ENCODE measurements around the gene WASL. TPM values are rescaled to one million over a fixed set of nuclear protein-coding genes. Genes with fewer than 3 reads are reported as not detected.

WASL gene
- 10 to 100 TPM; 35.1 to 36.7 TPM for total RNA-seq
- 30.8 TPM for polyA plus RNA-seq (2013, experiment 1 of 2)
- polyA plus RNA-seq (2013, experiment 2 of 2), result 30.4 TPM
- long read RNA-seq, experiment 1, full-length matches to known transcripts, result 6 of 25 reads
- long read RNA-seq, experiment 1, partial matches to known transcripts, result 18 of 25 reads
- long read RNA-seq, experiment 1, other reads (novel, unspliced or antisense), result 1 of 25 reads
- long read RNA-seq, experiment 2, full-length matches to known transcripts, result 54 of 75 reads
- long read RNA-seq, experiment 2, partial matches to known transcripts, result 11 of 75 reads
- long read RNA-seq, experiment 2, other reads (novel, unspliced or antisense), result 10 of 75 reads
- long read RNA-seq, experiment 3, full-length matches to known transcripts, result 12 of 40 reads
- long read RNA-seq, experiment 3, partial matches to known transcripts, result 25 of 40 reads
- long read RNA-seq, experiment 3, other reads (novel, unspliced or antisense), result 3 of 40 reads
- long read RNA-seq, experiment 4, full-length matches to known transcripts, result 2 of 16 reads
- long read RNA-seq, experiment 4, partial matches to known transcripts, result 13 of 16 reads
- long read RNA-seq, experiment 4, other reads (novel, unspliced or antisense), result 1 of 16 reads

DNA sequence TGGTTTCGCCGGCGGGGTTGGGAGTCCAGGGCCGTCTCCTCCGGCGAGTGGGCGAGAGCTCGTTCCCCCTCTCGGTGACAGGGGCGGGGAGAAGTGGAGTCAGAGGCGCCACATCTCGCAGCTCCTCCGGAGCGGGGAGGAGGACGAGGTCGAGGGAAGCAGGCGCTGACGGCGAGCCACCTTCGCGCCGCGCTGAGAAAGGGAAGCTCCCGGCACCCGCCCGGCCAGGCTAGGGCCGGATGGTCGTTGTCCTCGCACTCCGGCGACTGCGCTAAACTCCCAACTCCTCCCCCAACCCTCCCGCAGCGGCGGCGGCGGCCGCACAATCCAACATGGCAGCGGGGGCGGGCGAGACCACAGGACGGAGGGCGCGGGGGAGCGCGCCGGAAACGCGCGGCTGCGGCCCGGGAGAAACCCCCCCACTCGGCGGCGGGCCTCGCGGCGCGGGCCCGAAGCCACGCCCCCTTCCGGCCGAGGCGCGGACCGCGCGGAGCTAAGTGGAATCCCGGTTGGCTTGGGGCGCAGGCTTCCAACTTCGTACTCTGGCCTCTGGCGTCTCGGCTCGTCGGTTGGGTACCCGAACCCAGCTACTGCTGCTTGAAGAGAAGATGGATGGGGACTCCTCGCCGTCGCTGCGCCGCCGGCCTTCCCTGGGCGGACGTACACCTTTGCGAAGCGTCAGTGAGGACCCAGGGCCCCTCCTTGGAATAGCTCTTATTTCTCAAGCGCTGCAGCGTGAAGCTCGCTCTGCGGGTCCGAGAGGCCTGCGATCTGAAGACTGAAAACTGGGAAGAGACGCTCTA, at the start of gene WASL:
WASL (minus strand) TSS at position 270 of the 803 bp plus-strand sequence; CDS start at position 1, 269 bp downstream.
- no peaks in the 10 kb centered on the region for H3K27me3 Mint-ChIP-seq (ENCODE audit: insufficient read depth)
- peak within 1 kb of the TSS; percentile 97 for H3K4me3 Mint-ChIP-seq
- no peak for TF ChIP-seq CTCF (conservative IDR thresholded peaks at IDR 0.05)
- 0 to 1% methylated on average over 33 to 93 of the region's 93 CpGs for WGBS, 2 experiments (ENCODE audit: insufficient coverage in 1 of 2, insufficient read length in 1 of 2)
- Histone ChIP-seq H3K9ac (ENCODE audit: extremely low read depth, low read length, poor library complexity, severe bottlenecking) (peak within 1 kb of the TSS; percentile 91), H3K4me1 (ENCODE audit: control insufficient read depth, insufficient read depth, low read length) (peaks cover 2% of the 10 kb centered on the region), H3K9me3 (ENCODE audit: control insufficient read depth, low read length) (no peaks in the 10 kb centered on the region), H3K27ac (ENCODE audit: low read depth, low read length) (peak within 1 kb of the TSS; percentile 93), H3K36me3 (ENCODE audit: control insufficient read depth, insufficient read depth, low read length) (no peaks in the 10 kb centered on the region), H3K4me3 (ENCODE audit: low read length) (peak within 1 kb of the TSS; percentile 99), H3K27me3 (ENCODE audit: control insufficient read depth, insufficient read depth, low read length, poor library complexity, severe bottlenecking) (no peaks in the 10 kb centered on the region)
- H3K4me1 Mint-ChIP-seq, result peaks cover 44% of the 10 kb centered on the region
- DNase-seq, result peak; percentile 98
- H3K9me3 Mint-ChIP-seq, result no peaks in the 10 kb centered on the region
- H3K36me3 Mint-ChIP-seq (ENCODE audit: low read depth), result no peaks in the 10 kb centered on the region
- H3K27ac Mint-ChIP-seq, result peak within 1 kb of the TSS; percentile 98

DNA sequence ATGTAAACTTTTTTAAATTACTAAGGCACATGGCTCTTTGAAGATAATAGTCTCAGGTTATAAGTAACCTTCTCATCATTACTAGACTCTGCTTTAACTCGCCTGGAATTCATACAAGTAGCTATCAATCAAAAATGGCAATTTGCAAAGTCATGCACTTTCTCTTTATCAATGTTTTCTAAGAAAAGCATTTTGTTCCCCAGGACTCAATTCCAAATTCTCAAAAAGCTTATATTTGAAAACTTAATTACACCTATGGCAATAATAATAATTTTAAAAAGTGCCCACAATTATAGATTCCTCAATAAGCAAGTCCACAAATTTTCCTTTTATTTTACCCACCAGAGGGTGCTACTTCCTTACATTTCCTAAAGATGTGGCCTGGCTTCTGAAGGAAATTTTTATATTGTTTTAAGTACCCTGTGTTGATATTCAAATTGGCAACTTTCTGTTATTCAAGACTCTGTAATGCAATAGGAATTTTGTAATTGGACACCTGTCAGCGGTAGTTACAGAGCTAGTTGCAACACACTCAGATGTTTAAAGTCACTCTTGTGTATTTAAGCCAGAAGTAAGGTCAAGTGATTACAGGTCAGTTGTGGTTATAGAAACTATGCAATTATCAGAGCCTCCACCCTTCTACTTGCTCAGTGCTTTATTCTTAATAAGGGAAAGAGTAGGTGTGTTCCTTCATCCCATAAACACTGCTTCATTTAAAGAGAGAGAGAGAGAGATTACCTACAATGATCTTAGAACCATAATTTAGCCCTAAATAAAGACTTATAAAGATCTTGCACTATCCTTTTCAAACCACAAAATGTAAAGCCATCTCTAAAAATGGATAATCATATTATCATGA, 49.1 kb upstream of the WASL start:
- H3K27ac ChIP-seq (ENCODE audit: low read depth, low read length), result no peak overlapping the region
- peaks cover 22% of the 10 kb centered on the region for H3K9me3 ChIP-seq (ENCODE audit: control insufficient read depth, low read length)
- peaks cover 7% of the 10 kb centered on the region for H3K4me1 ChIP-seq (ENCODE audit: control insufficient read depth, insufficient read depth, low read length)
- H3K9me3 Mint-ChIP-seq, result peaks cover 17% of the 10 kb centered on the region
- peaks cover 11% of the 10 kb centered on the region for H3K4me1 Mint-ChIP-seq
- H3K4me3 ChIP-seq (ENCODE audit: low read length), result no peak overlapping the region
- 45 to 57% methylated on average over 2 of the region's 2 CpGs for WGBS, 2 experiments (ENCODE audit: insufficient coverage in 1 of 2, insufficient read length in 1 of 2)
- H3K27ac Mint-ChIP-seq, result peak overlapping the region; percentile 86
- no peak overlapping the region for H3K9ac ChIP-seq (ENCODE audit: extremely low read depth, low read length, poor library complexity, severe bottlenecking)
- DNase-seq, result no peak
- no peaks in the 10 kb centered on the region for H3K27me3 Mint-ChIP-seq (ENCODE audit: insufficient read depth)
- no peaks in the 10 kb centered on the region for H3K36me3 ChIP-seq (ENCODE audit: control insufficient read depth, insufficient read depth, low read length)
- H3K27me3 ChIP-seq (ENCODE audit: control insufficient read depth, insufficient read depth, low read length, poor library complexity, severe bottlenecking), result no peaks in the 10 kb centered on the region
- H3K4me3 Mint-ChIP-seq, result no peak overlapping the region
- H3K36me3 Mint-ChIP-seq (ENCODE audit: low read depth), result peaks cover 2% of the 10 kb centered on the region
- peak; percentile 86 for TF ChIP-seq CTCF (conservative IDR thresholded peaks at IDR 0.05)
